MM.1S (cell line): ENCODE results near the gene SNX20.

ENCODE experiments used
- DNase-seq: peaks from one replicate; pipeline ENCODE4 v3.0.0-alpha.2; 2015
- H2AFZ ChIP-seq: fragments of 300-600 bp; sonication (generic); 2 replicates; pipeline ENCODE4 v1.6.0; 2016; ENCODE audit warnings: antibody characterized with exemption, low read length
- H3F3A ChIP-seq: fragments of 300-600 bp; sonication (generic); 2 replicates; pipeline ENCODE4 v1.6.1; 2016; ENCODE audit warnings: mild to moderate bottlenecking, antibody characterized with exemption, low read length, moderate library complexity, mixed read lengths; ENCODE audit not compliant: insufficient read depth
- H3K27ac ChIP-seq: fragments of 300-600 bp; sonication (generic); 2 replicates; pipeline ENCODE4 v1.5.1; 2016; ENCODE audit warnings: mild to moderate bottlenecking, low read length
- H3K27me3 ChIP-seq: fragments of 300-600 bp; sonication (generic); replicated peaks from 2 replicates; pipeline ENCODE4 v1.6.0; 2016; ENCODE audit warnings: low read length; ENCODE audit not compliant: insufficient read depth
- H3K36me3 ChIP-seq: fragments of 300-600 bp; sonication (generic); replicated peaks from 2 replicates; pipeline ENCODE4 v1.6.1; 2016; ENCODE audit warnings: mild to moderate bottlenecking, low read length, mixed read lengths; ENCODE audit not compliant: insufficient read depth
- H3K4me1 ChIP-seq: fragments of 300-600 bp; sonication (generic); 2 replicates; pipeline ENCODE4 v1.6.1; 2016; ENCODE audit warnings: low read length, mixed read lengths
- H3K4me2 ChIP-seq: fragments of 300-600 bp; sonication (generic); 2 replicates; pipeline ENCODE4 v1.6.0; 2016; ENCODE audit warnings: low read depth, low read length
- H3K4me3 ChIP-seq: fragments of 300-600 bp; sonication (generic); 2 replicates; pipeline ENCODE4 v1.5.1; 2016; ENCODE audit warnings: low read length, mixed read lengths
- H3K79me2 ChIP-seq: fragments of 300-600 bp; sonication (generic); 2 replicates; pipeline ENCODE4 v1.6.1; 2016; ENCODE audit warnings: mixed run types, low read length, mixed read lengths
- H3K9ac ChIP-seq: fragments of 300-600 bp; sonication (generic); 2 replicates; pipeline ENCODE4 v1.6.1; 2016; ENCODE audit warnings: low read length, mixed read lengths
- H3K9me2 ChIP-seq: fragments of 300-600 bp; sonication (generic); replicated peaks from 2 replicates; pipeline ENCODE4 v1.6.1; 2016; ENCODE audit warnings: mild to moderate bottlenecking, low read length, mixed read lengths; ENCODE audit not compliant: insufficient read depth
- H3K9me3 ChIP-seq: fragments of 300-600 bp; sonication (generic); replicated peaks from 2 replicates; pipeline ENCODE4 v1.6.1; 2016; ENCODE audit warnings: mild to moderate bottlenecking, low read length, mixed read lengths; ENCODE audit not compliant: insufficient read depth
- H4K20me1 ChIP-seq: fragments of 300-600 bp; sonication (generic); 2 replicates; pipeline ENCODE4 v1.6.1; 2016; ENCODE audit warnings: mild to moderate bottlenecking, low read length, moderate library complexity, mixed read lengths; ENCODE audit not compliant: insufficient read depth
- EZH2 ChIP-seq: fragments of 300-600 bp; sonication (generic); optimal IDR thresholded peaks from 2 replicates; pipeline ENCODE3; 2017; ENCODE audit warnings: low read depth, mild to moderate bottlenecking, antibody characterized with exemption, low read length, mixed read lengths
- EZH2phosphoT487 ChIP-seq: fragments of 300-600 bp; sonication (generic); IDR thresholded peaks from 2 replicates; pipeline ENCODE4 v1.6.1; 2018; ENCODE audit warnings: antibody characterized with exemption, low read length
- TF ChIP-seq, protein P1 (sequence below): fragments of 300-600 bp; sonication (generic); IDR thresholded peaks from 2 replicates; pipeline ENCODE4 v1.5.1; 2016; ENCODE audit warnings: antibody characterized with exemption, low read length, mixed read lengths

The SNX20 gene

DNA sequence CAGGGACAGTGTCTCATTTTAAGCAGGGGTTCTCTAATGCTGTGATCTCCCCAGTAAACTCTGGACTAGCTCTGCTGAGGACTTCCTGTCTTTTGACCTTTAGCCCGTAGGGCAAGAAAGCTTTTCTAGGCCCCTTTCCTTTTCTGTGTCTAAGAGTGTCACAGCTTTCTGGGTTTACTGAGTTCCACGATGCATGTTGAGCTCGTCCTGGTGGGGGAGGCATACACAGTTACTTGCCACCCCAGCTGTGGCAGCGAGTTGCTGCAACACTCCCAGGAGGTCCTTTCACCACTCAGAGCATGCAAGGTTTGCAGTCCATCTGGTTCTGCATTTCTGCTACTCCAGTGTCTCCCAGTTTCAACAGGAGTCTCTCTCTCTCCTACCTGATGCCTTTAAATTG is 36.0 kb upstream of the SNX20 start:
- H3K4me1 ChIP-seq = no peaks in the 10 kb centered on the region
- TF ChIP-seq EZH2 (no peak), EZH2phosphoT487 (no peak)
- TF ChIP-seq, protein P1, sequence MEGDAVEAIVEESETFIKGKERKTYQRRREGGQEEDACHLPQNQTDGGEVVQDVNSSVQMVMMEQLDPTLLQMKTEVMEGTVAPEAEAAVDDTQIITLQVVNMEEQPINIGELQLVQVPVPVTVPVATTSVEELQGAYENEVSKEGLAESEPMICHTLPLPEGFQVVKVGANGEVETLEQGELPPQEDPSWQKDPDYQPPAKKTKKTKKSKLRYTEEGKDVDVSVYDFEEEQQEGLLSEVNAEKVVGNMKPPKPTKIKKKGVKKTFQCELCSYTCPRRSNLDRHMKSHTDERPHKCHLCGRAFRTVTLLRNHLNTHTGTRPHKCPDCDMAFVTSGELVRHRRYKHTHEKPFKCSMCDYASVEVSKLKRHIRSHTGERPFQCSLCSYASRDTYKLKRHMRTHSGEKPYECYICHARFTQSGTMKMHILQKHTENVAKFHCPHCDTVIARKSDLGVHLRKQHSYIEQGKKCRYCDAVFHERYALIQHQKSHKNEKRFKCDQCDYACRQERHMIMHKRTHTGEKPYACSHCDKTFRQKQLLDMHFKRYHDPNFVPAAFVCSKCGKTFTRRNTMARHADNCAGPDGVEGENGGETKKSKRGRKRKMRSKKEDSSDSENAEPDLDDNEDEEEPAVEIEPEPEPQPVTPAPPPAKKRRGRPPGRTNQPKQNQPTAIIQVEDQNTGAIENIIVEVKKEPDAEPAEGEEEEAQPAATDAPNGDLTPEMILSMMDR = no peak
- H3K9me2 ChIP-seq = no peaks in the 10 kb centered on the region
- no peaks in the 10 kb centered on the region for H3K9me3 ChIP-seq
- H4K20me1 ChIP-seq = no peaks in the 10 kb centered on the region
- H3K27ac ChIP-seq = no peak overlapping the region
- no peaks in the 10 kb centered on the region for H3K36me3 ChIP-seq
- H2AFZ ChIP-seq = no peak overlapping the region
- no peak overlapping the region for H3K4me3 ChIP-seq
- H3K79me2 ChIP-seq = no peaks in the 10 kb centered on the region
- no peak overlapping the region for H3K9ac ChIP-seq
- H3F3A ChIP-seq = no peaks in the 10 kb centered on the region
- H3K27me3 ChIP-seq = no peaks in the 10 kb centered on the region
- H3K4me2 ChIP-seq = no peak overlapping the region
- no peak for DNase-seq

DNA sequence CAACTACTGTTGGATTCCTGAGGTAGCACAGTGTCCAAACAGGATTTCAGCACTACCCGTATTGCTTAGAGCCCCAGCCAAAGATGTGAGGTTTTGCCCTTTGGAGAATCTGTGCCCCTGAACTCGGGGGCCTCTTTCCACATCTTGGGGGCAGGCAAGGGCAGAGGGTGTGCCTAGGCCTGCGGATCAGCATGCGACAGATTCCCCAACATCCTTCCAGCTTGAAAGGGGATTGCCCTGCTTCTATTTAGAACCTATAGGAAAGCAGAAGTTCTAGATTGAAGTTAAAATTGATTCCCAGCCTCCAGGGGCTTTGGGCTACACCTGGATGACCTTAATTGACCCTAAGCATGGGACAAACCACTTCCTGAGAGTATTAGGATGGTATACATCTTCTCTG is 31.8 kb upstream of the SNX20 start:
- H3K27ac ChIP-seq = no peak overlapping the region

DNA sequence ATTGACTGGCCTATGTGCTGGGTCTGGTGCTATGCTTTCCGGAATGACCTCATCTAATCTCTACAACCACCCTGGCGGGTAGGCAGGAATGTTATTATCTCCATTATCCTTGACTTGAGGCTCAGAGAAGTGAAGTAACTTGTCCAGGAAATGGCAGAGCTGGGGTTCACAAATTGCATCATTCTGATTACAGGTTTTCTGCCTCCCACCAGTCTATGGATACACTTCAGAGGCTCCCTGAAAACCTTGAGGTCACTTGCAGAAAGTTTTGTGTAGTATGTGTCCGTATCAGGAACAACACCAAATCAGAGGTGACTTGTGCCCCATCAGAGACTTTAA is 31.4 kb upstream of the SNX20 start:
- Histone ChIP-seq H3K79me2 (no peaks in the 10 kb centered on the region), H3K36me3 (no peaks in the 10 kb centered on the region), H3K27ac (no peak overlapping the region), H3K4me2 (no peak overlapping the region), H3K27me3 (no peaks in the 10 kb centered on the region), H2AFZ (no peak overlapping the region), H3F3A (no peaks in the 10 kb centered on the region), H3K9me3 (no peaks in the 10 kb centered on the region), H3K4me3 (no peak overlapping the region), H3K9me2 (no peaks in the 10 kb centered on the region), H4K20me1 (no peaks in the 10 kb centered on the region), H3K4me1 (peaks cover 8% of the 10 kb centered on the region), H3K9ac (no peak overlapping the region)
- no peak for TF ChIP-seq EZH2phosphoT487
- TF ChIP-seq, protein P1 = no peak
- TF ChIP-seq EZH2 = no peak
- no peak for DNase-seq

More for the DNA sequence above, 31.8 kb upstream of the SNX20 start:
- Histone ChIP-seq H3K9me2 (no peaks in the 10 kb centered on the region), H3K4me2 (no peak overlapping the region), H4K20me1 (no peaks in the 10 kb centered on the region), H3F3A (no peaks in the 10 kb centered on the region), H3K4me1 (peaks cover 8% of the 10 kb centered on the region), H3K4me3 (no peak overlapping the region), H3K36me3 (no peaks in the 10 kb centered on the region), H2AFZ (no peak overlapping the region), H3K79me2 (no peaks in the 10 kb centered on the region), H3K27me3 (no peaks in the 10 kb centered on the region), H3K9ac (no peak overlapping the region), H3K9me3 (no peaks in the 10 kb centered on the region)
- TF ChIP-seq EZH2 = no peak
- DNase-seq = no peak

DNA sequence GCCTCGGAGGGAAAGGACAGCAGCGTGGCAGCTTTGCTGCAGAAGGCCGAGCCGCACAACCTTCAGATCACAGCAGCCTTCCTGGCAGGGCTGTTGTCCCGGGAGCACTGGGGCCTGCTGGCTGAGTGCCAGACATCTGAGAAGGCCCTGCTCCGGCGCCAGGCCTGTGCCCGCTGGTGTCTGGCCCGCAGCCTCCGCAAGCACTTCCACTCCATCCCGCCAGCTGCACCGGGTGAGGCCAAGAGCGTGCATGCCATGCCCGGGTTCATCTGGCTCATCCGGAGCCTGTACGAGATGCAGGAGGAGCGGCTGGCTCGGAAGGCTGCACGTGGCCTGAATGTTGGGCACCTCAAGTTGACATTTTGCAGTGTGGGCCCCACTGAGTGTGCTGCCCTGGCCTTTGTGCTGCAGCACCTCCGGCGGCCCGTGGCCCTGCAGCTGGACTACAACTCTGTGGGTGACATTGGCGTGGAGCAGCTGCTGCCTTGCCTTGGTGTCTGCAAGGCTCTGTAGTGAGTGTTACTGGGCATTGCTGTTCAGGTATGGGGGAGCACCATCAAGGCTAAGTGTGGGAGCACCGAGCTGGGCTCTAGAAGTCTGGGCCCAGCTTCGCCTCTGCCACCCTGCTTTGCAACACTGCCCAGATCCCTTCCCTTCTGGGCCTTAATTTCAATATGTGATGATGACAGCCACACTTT is 30.9 kb upstream of the SNX20 start:
- TF ChIP-seq EZH2phosphoT487 = no peak
- TF ChIP-seq EZH2 = no peak
- TF ChIP-seq, protein P1 = no peak
- Histone ChIP-seq H3K4me1 (peaks cover 8% of the 10 kb centered on the region), H3K9me2 (no peaks in the 10 kb centered on the region), H4K20me1 (no peaks in the 10 kb centered on the region), H3K79me2 (no peaks in the 10 kb centered on the region), H3K27me3 (no peaks in the 10 kb centered on the region), H3K27ac (no peak overlapping the region), H3K36me3 (no peaks in the 10 kb centered on the region), H3K9ac (no peak overlapping the region), H2AFZ (no peak overlapping the region), H3K4me3 (no peak overlapping the region), H3K9me3 (no peaks in the 10 kb centered on the region), H3K4me2 (no peak overlapping the region), H3F3A (no peaks in the 10 kb centered on the region)
- DNase-seq = no peak
